ENCODE results near the gene ASAP2. TPM values are rescaled to one million over a fixed set of nuclear protein-coding genes. Genes with fewer than 3 reads are reported as not detected.

ASAP2 gene
- polyA plus RNA-seq, 1 experiment, result 30.0 TPM

DNA sequence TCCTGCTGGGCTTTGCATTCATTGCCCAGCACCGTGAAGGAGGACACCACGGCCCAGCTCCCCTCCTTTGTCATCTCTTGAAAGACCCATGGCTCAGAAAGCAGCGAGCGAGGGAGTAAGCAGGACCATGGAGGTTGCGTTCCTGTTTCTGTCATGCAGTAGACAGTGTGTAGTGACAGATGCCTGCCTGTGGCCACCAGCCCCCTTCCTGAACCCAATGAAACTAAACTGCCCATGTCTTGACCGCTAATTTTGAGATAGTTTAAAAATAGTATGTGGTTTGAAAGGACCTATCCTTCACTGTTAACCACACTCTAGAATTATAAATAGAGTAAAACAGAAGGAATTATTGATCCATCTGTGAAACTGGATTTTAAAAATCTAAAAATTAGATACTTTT, 88.2 kb downstream of the ASAP2 start:
- TF ChIP-seq, protein P1, sequence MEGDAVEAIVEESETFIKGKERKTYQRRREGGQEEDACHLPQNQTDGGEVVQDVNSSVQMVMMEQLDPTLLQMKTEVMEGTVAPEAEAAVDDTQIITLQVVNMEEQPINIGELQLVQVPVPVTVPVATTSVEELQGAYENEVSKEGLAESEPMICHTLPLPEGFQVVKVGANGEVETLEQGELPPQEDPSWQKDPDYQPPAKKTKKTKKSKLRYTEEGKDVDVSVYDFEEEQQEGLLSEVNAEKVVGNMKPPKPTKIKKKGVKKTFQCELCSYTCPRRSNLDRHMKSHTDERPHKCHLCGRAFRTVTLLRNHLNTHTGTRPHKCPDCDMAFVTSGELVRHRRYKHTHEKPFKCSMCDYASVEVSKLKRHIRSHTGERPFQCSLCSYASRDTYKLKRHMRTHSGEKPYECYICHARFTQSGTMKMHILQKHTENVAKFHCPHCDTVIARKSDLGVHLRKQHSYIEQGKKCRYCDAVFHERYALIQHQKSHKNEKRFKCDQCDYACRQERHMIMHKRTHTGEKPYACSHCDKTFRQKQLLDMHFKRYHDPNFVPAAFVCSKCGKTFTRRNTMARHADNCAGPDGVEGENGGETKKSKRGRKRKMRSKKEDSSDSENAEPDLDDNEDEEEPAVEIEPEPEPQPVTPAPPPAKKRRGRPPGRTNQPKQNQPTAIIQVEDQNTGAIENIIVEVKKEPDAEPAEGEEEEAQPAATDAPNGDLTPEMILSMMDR (IDR thresholded peaks at IDR 0.05; ENCODE audit: low read depth, low read length), result no peak
- H3K4me3 ChIP-seq (ENCODE audit: low read depth, low read length), result no peak overlapping the region
- CTCF ChIA-PET, result no interaction called here
- POLR2A ChIA-PET, result no interaction called here
- DNase-seq (ENCODE audit: low read depth, low spot score), result no peak
- no peak overlapping the region for H3K27ac ChIP-seq (ENCODE audit: low read depth, low read length)
- no peaks in the 10 kb centered on the region for H3K27me3 ChIP-seq (ENCODE audit: control insufficient read depth, insufficient read depth, low read length)
- no peaks in the 10 kb centered on the region; the same call in 1 of the 2 replicates for H3K9me3 ChIP-seq (ENCODE audit: control insufficient read depth, insufficient read depth, low read length)

DNA sequence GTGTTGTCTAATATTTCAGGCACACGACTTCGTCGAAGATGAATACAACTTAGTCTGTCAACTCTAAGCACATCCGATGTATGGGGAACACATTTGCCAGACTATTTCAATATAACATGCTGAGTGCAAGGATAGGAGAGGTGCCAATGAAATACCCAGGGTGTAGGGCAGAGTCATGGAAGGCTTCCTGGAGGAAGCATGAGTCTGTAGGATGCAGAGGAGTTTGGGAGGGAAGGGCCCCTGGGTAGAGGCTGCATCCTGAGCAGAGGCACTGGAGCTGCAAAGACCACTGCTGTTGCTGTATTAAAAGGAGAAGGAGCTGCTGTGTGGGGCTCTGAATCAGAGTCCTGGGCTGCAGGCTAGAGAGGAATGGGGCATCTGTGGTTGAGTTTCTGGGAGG, 89.9 kb downstream of the ASAP2 start:
- Histone ChIP-seq H3K27ac (ENCODE audit: low read depth, low read length) (no peak overlapping the region), H3K9me3 (ENCODE audit: control insufficient read depth, insufficient read depth, low read length) (no peaks in the 10 kb centered on the region; the same call in 1 of the 2 replicates), H3K4me3 (ENCODE audit: low read depth, low read length) (no peak overlapping the region), H3K27me3 (ENCODE audit: control insufficient read depth, insufficient read depth, low read length) (no peaks in the 10 kb centered on the region)
- ChIA-PET POLR2A (interaction anchor here (0.9 to 1.2 kb wide), 2 partner anchors 9 to 13 kb away, joined by 3 read pairs; no protein-coding TSS in a partner anchor), CTCF (no interaction called here)
- TF ChIP-seq, protein P1 (IDR thresholded peaks at IDR 0.05; ENCODE audit: low read depth, low read length), result no peak
- no peak for DNase-seq (ENCODE audit: low read depth, low spot score)

DNA sequence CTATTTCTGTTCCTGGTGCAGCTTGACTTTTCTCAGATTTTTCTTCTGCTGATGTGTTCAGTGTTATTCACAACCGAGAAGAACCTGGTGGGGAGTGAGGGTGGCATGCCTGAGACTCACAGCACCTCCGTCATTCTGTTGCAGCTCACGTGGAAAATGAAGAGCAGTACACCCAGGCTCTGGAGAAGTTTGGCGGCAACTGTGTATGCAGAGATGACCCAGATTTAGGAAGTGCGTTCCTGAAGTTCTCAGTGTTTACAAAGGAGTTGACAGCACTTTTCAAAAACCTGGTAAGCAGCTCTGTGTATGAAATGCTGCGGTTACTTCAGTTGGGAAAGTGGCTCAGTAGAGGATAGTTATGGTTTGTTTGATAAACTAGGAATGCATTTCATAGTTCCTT, 90.5 kb downstream of the ASAP2 start:
- ChIA-PET CTCF (interaction anchor here (1.0 to 1.3 kb wide), 2 partner anchors 9 to 155 kb away, joined by 4 read pairs; no protein-coding TSS in a partner anchor), POLR2A (interaction anchor here (0.9 to 1.2 kb wide), 2 partner anchors 9 to 13 kb away, joined by 3 read pairs; no protein-coding TSS in a partner anchor)
- DNase-seq (ENCODE audit: low read depth, low spot score), result no peak
- no peaks in the 10 kb centered on the region; the same call in 1 of the 2 replicates for H3K9me3 ChIP-seq (ENCODE audit: control insufficient read depth, insufficient read depth, low read length)
- H3K27ac ChIP-seq (ENCODE audit: low read depth, low read length), result no peak overlapping the region
- no peak overlapping the region for H3K4me3 ChIP-seq (ENCODE audit: low read depth, low read length)
- no peaks in the 10 kb centered on the region for H3K27me3 ChIP-seq (ENCODE audit: control insufficient read depth, insufficient read depth, low read length)
- TF ChIP-seq, protein P1 (IDR thresholded peaks at IDR 0.05; ENCODE audit: low read depth, low read length), result no peak

DNA sequence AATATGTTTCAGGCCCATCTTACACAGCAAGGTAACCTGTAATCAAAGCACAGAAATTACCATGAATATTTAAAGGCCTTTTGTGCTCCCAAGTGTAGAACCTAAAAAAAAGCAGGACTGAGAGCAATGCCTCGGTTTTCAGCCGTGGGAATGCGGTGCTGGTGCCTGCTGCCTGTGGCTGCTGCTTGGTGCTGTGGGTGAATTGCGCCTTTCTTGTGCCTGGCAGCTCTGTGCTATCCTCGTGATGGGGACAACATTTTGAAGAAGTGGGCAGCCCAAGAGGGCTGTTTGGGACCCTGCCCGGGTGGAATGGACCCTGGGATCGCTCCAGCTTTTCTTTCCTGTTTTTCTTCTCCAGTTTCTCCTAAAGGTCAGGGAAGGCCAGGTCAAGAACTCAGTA, 91.2 kb downstream of the ASAP2 start:
- ChIA-PET POLR2A (interaction anchor here (1.2 kb wide), 1 partner anchor 10 kb away, joined by 3 read pairs; no protein-coding TSS in a partner anchor), CTCF (interaction anchor here (1.0 to 1.3 kb wide), 2 partner anchors 10 to 156 kb away, joined by 4 read pairs; no protein-coding TSS in a partner anchor)
- Histone ChIP-seq H3K27me3 (ENCODE audit: control insufficient read depth, insufficient read depth, low read length) (no peaks in the 10 kb centered on the region), H3K4me3 (ENCODE audit: low read depth, low read length) (no peak overlapping the region), H3K9me3 (ENCODE audit: control insufficient read depth, insufficient read depth, low read length) (no peaks in the 10 kb centered on the region; the same call in 1 of the 2 replicates), H3K27ac (ENCODE audit: low read depth, low read length) (no peak overlapping the region)
- DNase-seq (ENCODE audit: low read depth, low spot score), result no peak
- TF ChIP-seq, protein P1 (IDR thresholded peaks at IDR 0.05; ENCODE audit: low read depth, low read length), result no peak

DNA sequence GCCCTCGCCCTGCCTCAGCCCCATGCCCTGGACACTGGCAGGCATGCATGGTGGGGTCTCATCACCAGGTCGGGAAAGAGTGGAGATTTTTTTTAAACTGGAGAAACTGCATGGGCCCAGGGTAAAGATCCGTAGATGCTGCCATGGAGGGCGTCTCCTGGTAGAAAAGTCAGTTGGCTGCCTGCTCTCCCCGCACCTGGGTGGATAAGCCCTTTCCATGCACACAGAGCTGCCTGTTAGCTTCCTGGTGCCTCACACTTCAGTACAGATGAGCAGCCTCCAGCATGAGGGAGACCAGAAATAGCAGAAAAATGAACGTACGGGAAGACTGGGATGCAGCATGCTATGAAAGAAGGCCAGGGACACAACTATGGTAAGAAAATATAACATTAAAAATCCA, 92.0 kb downstream of the ASAP2 start:
- Histone ChIP-seq H3K9me3 (ENCODE audit: control insufficient read depth, insufficient read depth, low read length) (no peaks in the 10 kb centered on the region; the same call in 1 of the 2 replicates), H3K4me3 (ENCODE audit: low read depth, low read length) (no peak overlapping the region), H3K27ac (ENCODE audit: low read depth, low read length) (no peak overlapping the region), H3K27me3 (ENCODE audit: control insufficient read depth, insufficient read depth, low read length) (no peaks in the 10 kb centered on the region)
- no peak for DNase-seq (ENCODE audit: low read depth, low spot score)
- CTCF ChIA-PET, result interaction anchor here (1.3 kb wide), 1 partner anchor 156 kb away, joined by 4 read pairs; no protein-coding TSS in a partner anchor
- POLR2A ChIA-PET, result no interaction called here
- TF ChIP-seq, protein P1 (IDR thresholded peaks at IDR 0.05; ENCODE audit: low read depth, low read length), result no peak
